ENCODE data around the gene TCEAL1.
"Not testable (repeated sequence)": the region's sequence is repeated elsewhere in the genome, so short reads cannot be mapped to it uniquely, and the experiment has no call there.

TCEAL1 gene

DNA sequence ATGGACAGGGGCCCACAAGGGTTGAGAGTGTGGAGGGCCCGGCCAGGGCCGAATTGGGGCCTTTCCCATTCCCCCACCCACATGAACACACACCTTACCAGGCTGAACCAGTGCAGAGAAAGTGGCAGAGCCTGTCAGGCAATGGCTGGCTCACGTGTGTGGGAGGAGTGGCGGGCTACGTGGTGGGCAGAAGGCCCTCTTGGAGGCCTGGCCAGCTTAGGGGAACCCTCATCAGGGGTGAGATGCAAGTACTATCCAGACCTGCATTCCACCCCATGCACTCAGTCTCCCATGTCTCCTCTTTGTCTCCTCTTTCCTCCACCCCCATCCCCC lies 42.5 kb upstream of the TCEAL1 start:
- no peaks in the 10 kb centered on the region for H3K9me2 ChIP-seq (replicated peaks; ENCODE audit: control insufficient read depth, low read length)
- peak overlapping the region; percentile 61 for H3K4me2 ChIP-seq (ENCODE audit: low read length)
- H3K9me3 ChIP-seq (ENCODE audit: control insufficient read depth, insufficient read depth, low read length): no peaks in the 10 kb centered on the region
- no peaks in the 10 kb centered on the region for H3F3A ChIP-seq (ENCODE audit: control insufficient read depth, insufficient read depth)
- TF ChIP-seq CTCF (IDR thresholded peaks at IDR 0.05; ENCODE audit: low read depth, low read length, poor library complexity, severe bottlenecking): no peak
- TF ChIP-seq EZH2phosphoT487 (IDR thresholded peaks at IDR 0.05; ENCODE audit: borderline replicate concordance, low read length): no peak
- H3K36me3 ChIP-seq (ENCODE audit: control insufficient read depth, low read length): no peaks in the 10 kb centered on the region
- H3K4me1 ChIP-seq (ENCODE audit: control insufficient read depth, low read length): no peaks in the 10 kb centered on the region
- no peaks in the 10 kb centered on the region for H4K20me1 ChIP-seq (ENCODE audit: control insufficient read depth, insufficient read depth, low read depth, low read length)
- H3K27me3 ChIP-seq (ENCODE audit: control insufficient read depth, low read length): no peaks in the 10 kb centered on the region
- peak overlapping the region; percentile 78 for H3K4me3 ChIP-seq (ENCODE audit: low read length)
- no peak overlapping the region for H3K27ac ChIP-seq (ENCODE audit: low read depth, low read length)
- H3K79me2 ChIP-seq (ENCODE audit: control insufficient read depth, low read length): no peaks in the 10 kb centered on the region

DNA sequence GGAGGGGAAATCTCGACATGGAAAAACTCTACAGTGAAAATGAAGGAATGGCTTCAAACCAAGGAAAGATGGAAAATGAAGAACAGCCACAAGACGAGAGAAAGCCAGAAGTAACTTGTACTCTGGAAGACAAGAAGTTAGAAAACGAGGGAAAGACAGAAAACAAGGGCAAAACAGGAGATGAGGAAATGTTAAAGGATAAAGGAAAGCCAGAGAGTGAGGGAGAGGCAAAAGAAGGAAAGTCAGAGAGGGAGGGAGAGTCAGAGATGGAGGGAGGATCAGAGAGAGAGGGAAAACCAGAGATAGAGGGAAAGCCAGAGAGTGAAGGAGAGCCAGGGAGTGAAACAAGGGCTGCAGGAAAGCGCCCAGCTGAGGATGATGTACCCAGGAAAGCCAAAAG lies 42.1 kb upstream of the TCEAL1 start:
- Histone ChIP-seq H3K4me1 (ENCODE audit: control insufficient read depth, low read length) (no peaks in the 10 kb centered on the region), H3K79me2 (ENCODE audit: control insufficient read depth, low read length) (no peaks in the 10 kb centered on the region), H3K9me3 (ENCODE audit: control insufficient read depth, insufficient read depth, low read length) (no peaks in the 10 kb centered on the region), H3K9me2 (replicated peaks; ENCODE audit: control insufficient read depth, low read length) (no peaks in the 10 kb centered on the region), H3K4me2 (ENCODE audit: low read length) (no peak overlapping the region; the same call in 1 of the 2 replicates), H3K27me3 (ENCODE audit: control insufficient read depth, low read length) (no peaks in the 10 kb centered on the region), H3K27ac (ENCODE audit: low read depth, low read length) (no peak overlapping the region), H4K20me1 (ENCODE audit: control insufficient read depth, insufficient read depth, low read depth, low read length) (no peaks in the 10 kb centered on the region), H3F3A (ENCODE audit: control insufficient read depth, insufficient read depth) (no peaks in the 10 kb centered on the region), H3K36me3 (ENCODE audit: control insufficient read depth, low read length) (no peaks in the 10 kb centered on the region), H3K4me3 (ENCODE audit: low read length) (no peak overlapping the region)
- no peak for TF ChIP-seq EZH2phosphoT487 (IDR thresholded peaks at IDR 0.05; ENCODE audit: borderline replicate concordance, low read length)
- TF ChIP-seq CTCF (IDR thresholded peaks at IDR 0.05; ENCODE audit: low read depth, low read length, poor library complexity, severe bottlenecking): no peak

- H3K36me3 ChIP-seq (ENCODE audit: control insufficient read depth, low read length); H3K4me2 ChIP-seq (ENCODE audit: low read length); H3K27me3 ChIP-seq (ENCODE audit: control insufficient read depth, low read length); H3K4me3 ChIP-seq (ENCODE audit: low read length); H3F3A ChIP-seq (ENCODE audit: control insufficient read depth, insufficient read depth); H3K4me1 ChIP-seq (ENCODE audit: control insufficient read depth, low read length); H4K20me1 ChIP-seq (ENCODE audit: control insufficient read depth, insufficient read depth, low read depth, low read length); H3K79me2 ChIP-seq (ENCODE audit: control insufficient read depth, low read length); H3K9me3 ChIP-seq (ENCODE audit: control insufficient read depth, insufficient read depth, low read length); H3K27ac ChIP-seq (ENCODE audit: low read depth, low read length); H3K9me2 ChIP-seq (replicated peaks; ENCODE audit: control insufficient read depth, low read length): not testable (repeated sequence)
Measured at GRCh38 chrX:103592295-103592694, 36.5 kb upstream of the TCEAL1 start.

GRCh38 chrX:103595202-103595601 lies 33.6 kb upstream of the TCEAL1 start:
- H3K9me2 ChIP-seq (replicated peaks; ENCODE audit: control insufficient read depth, low read length); H3K9me3 ChIP-seq (ENCODE audit: control insufficient read depth, insufficient read depth, low read length); H4K20me1 ChIP-seq (ENCODE audit: control insufficient read depth, insufficient read depth, low read depth, low read length); H3K4me2 ChIP-seq (ENCODE audit: low read length); H3K27ac ChIP-seq (ENCODE audit: low read depth, low read length); H3K27me3 ChIP-seq (ENCODE audit: control insufficient read depth, low read length); H3F3A ChIP-seq (ENCODE audit: control insufficient read depth, insufficient read depth); H3K4me3 ChIP-seq (ENCODE audit: low read length); H3K36me3 ChIP-seq (ENCODE audit: control insufficient read depth, low read length); H3K79me2 ChIP-seq (ENCODE audit: control insufficient read depth, low read length); H3K4me1 ChIP-seq (ENCODE audit: control insufficient read depth, low read length): not testable (repeated sequence)
